Caki2 (cell line): ENCODE data around the gene CPXM2. TPM values are rescaled to one million over a fixed set of nuclear protein-coding genes. Genes with fewer than 3 reads are reported as not detected.
"Not testable (repeated sequence)": the region's sequence is repeated elsewhere in the genome, so short reads cannot be mapped to it uniquely, and the experiment has no call there.

Source experiments
- DNase-seq: peaks from one replicate; pipeline ENCODE4 v3.0.0-alpha.2; 2015; ENCODE audit warnings: low read depth
- in situ Hi-C: cut with HindIII; loops from 2 replicates; pipeline ENCODE4 v1.10.0; 2016; ENCODE audit warnings: low sequenced_read_pairs, low pct_unique_long_range_greater_than_20kb, mixed read lengths
- total RNA-seq: library from RNA; depleted of rRNA; stranded (reverse); fragments of >200 nt; shearing (Covaris generic); gene quantifications from 2 replicates; pipeline ENCODE4 v1.2.3, GENCODE V29; 2014; ENCODE audit warnings: low replicate concordance

Gene CPXM2
- total RNA-seq, 1 experiment from 2014 or later: not detected

- DNase-seq: no peak
- in situ Hi-C loops: no loop called here
Measured at GRCh38 chr10:123742751-123743440, 148.7 kb downstream of the CPXM2 start.

- in situ Hi-C loops: no loop called here
- DNase-seq: no peak
Measured at GRCh38 chr10:123741711-123742110, 149.9 kb downstream of the CPXM2 start.

DNA sequence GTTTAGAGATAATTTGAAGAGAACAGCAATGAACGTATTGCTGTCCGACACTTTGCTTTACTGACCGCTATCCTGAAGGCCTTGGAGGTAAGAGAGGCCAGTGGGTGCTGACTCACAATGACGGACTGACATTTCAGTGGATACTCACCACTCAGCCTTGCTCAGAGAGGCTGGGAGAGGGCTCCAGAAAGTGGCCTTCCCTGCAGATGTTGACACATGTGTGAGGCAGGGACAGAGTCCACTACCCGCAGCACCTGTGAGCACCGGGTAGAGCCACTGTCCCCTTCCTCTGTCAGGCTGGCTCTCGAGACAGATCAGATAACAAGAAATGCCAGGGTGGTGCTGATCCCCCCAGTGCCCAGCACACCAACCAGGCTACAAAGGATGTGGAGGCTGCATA, 150.5 kb downstream of the CPXM2 start:
- in situ Hi-C loops: no loop called here
- no peak for DNase-seq

DNA sequence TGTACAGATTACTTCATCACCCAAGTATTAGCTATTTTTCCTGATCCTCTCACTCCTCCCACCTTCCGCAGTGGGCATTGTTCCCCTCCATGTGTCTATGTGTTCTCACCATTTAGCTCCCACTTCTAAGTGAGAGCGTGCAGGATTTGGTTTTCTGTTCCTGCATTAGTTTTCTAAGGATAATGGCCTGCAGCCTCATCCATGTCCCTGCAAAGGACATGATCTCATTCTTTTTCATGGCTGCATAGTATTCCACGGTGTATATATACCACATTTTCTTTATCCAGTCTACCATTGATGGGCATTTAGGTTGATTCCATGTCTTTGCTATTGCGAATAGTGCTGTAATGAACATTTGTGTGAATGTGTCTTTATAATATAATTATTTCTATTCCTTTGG, 154.7 kb downstream of the CPXM2 start:
- in situ Hi-C loops, DNase-seq: not testable (repeated sequence)

- DNase-seq: no peak
- in situ Hi-C loops: no loop called here
Measured at GRCh38 chr10:123729523-123729922, 162.1 kb downstream of the CPXM2 start.

DNA sequence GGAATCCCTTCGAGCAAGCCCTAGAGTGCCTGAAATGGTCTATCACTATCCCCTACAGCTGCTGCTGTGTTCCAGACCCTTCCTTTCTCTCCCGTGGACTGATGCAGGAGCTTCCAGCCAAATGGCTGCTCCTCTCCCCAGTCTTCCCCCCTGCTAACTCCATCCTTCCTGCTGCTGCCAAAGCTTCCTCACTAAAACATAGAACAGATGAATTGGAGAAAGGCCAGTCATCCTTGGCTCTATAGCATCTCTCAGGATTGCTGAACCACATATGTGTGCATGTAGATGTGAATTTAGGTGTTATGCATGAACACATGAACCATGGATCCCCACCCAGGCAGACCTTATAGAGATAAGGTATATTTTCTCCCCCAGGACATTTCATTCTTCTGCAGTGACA, 164.8 kb downstream of the CPXM2 start:
- in situ Hi-C loops: no loop called here
- DNase-seq: no peak

DNA sequence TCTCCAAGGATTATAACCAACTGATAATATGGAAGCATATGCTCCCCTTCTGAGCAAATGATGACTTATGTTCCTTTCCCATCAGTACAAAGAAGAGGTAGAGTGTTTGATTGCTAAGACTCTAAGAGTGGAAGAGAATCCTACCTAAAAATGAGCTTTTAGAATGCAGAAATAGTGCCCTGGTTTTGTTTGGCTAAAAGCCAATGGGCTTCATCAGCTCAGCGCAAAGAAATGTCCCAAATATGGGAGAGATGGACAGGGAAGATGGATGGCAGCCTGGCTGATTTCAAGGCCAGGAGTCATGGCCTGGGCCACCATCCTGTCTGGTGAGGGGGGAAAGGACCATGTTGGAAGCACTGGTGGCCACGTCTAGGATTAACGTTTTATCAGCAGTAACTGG, 165.2 kb downstream of the CPXM2 start:
- in situ Hi-C loops: no loop called here
- DNase-seq: no peak

GRCh38 chr10:123724747-123725146, 166.9 kb downstream of the CPXM2 start:
- in situ Hi-C loops: no loop called here
- no peak for DNase-seq

DNA sequence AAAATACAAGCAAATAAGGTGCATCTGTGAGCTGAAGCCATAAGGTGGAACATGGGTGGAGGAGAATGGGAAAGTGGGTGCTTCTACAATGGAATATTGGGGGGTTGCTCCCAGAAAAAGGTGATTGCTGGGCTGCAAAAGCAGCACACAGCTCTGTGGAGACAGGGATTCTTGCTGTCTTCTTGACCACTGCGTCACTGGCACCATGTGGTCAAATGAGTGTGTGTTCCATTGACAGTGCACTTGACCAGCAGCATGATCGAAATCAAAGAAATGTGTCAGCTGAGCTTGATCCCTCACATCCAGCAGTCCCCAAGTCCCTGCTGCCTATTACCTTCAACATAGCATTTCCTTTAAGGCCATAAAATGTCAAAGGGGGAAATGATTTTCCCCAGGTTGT, 169.3 kb downstream of the CPXM2 start:
- DNase-seq: no peak
- in situ Hi-C loops: no loop called here

- in situ Hi-C loops: no loop called here
- no peak for DNase-seq
Measured at GRCh38 chr10:123721441-123722049, 170.1 kb downstream of the CPXM2 start.

GRCh38 chr10:123720536-123720935, 171.1 kb downstream of the CPXM2 start:
- in situ Hi-C loops: no loop called here
- DNase-seq: no peak

GRCh38 chr10:123718544-123719060, 173.0 kb downstream of the CPXM2 start:
- no peak for DNase-seq
- in situ Hi-C loops: no loop called here

- no peak for DNase-seq
- in situ Hi-C loops: no loop called here
Measured at GRCh38 chr10:123717336-123717735, 174.3 kb downstream of the CPXM2 start.

GRCh38 chr10:123715546-123715945, 176.1 kb downstream of the CPXM2 start:
- no peak for DNase-seq
- in situ Hi-C loops: no loop called here

GRCh38 chr10:123706236-123706635, 185.4 kb downstream of the CPXM2 start:
- no peak for DNase-seq
- in situ Hi-C loops: no loop called here

DNA sequence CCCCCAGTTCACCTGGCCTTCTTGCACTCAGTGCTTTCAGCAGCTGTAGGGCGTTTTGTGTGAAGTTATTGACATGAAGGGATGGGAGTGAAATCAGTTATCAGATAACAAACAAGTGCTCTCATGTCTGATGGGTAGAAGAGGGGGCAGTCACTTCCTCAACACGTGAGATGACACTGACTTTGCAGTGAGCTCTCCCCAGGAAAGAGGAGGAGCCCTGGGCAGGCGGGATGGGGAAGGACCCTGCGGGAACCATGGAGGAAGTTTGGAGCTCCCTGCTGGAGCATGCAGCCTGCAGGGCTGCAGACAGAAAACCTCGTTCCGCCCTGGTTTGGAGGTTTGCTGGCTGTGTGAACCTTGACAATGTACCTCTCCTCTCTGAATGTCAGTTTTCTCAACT, 186.8 kb downstream of the CPXM2 start:
- in situ Hi-C loops: no loop called here
- DNase-seq: no peak

DNA sequence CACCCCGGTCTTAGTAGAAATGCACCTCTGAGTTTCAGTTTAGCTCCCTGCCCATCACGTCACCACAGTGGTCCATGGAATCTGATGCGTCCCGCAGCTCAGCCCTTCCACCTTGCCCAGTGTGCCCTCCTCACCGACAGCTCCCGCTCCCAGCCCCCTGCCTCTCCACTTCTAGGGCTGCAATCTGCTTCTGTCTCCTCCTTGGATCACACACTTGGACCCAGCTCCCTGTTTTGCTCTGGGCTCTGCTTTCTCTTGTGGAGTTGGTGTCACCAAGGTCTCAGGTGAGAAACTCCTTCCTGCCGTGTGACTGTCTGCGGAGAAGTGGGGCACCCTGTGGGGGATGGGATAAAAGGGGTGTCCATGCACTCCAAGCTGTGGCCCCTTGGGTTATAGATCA, 187.5 kb downstream of the CPXM2 start:
- in situ Hi-C loops: no loop called here

GRCh38 chr10:123703195-123703790, 188.3 kb downstream of the CPXM2 start:
- DNase-seq: no peak
- in situ Hi-C loops: no loop called here

More for the DNA sequence above, 187.5 kb downstream of the CPXM2 start:
- DNase-seq: no peak
